IMR-90 (cell line): ENCODE results near the gene TTC39C. TPM values are rescaled to one million over a fixed set of nuclear protein-coding genes. Genes with fewer than 3 reads are reported as not detected.

Experiments
- ATAC-seq: fragments of 200-7000 bp; cut with Tn5 transposase; 2 replicates; pipeline ENCODE4 v1.9.1; 2020; ENCODE audit warnings: low read depth, mild to moderate bottlenecking, moderate library complexity
- BruUV-seq: library from RNA; stranded (reverse); fragments of 400-500 nt; replicated peaks from 2 replicates; lab custom pipeline; 2021; lab: Mats Ljungman, UMichigan
- CTCF ChIA-PET: fragments of 300-600 bp; formaldehyde crosslinking; extraction: SDS; loops from one replicate; lab custom pipeline; 2021; ENCODE audit warnings: antibody characterized with exemption; lab: Yijun Ruan, JAX
- POLR2A ChIA-PET: fragments of 300-600 bp; sonication (Branson Sonifier 250); formaldehyde crosslinking; loops from one replicate; lab custom pipeline; 2022; ENCODE audit warnings: antibody characterized with exemption; ENCODE audit not compliant: unreplicated experiment; lab: Charles Lee
- DNase-seq: peaks from one replicate; pipeline ENCODE4 v3.0.0; 2013
- H2AFZ ChIP-seq: replicated peaks from 2 replicates; pipeline ENCODE3; 2013; ENCODE audit warnings: low read length, mild to moderate bottlenecking; ENCODE audit not compliant: poor library complexity
- H2AK5ac ChIP-seq: 2 replicates; pipeline ENCODE4 v1.6.1; 2013; ENCODE audit warnings: low read depth, low read length, inconsistent platforms
- H2AK9ac ChIP-seq: replicated peaks from 2 replicates; pipeline ENCODE3; 2013; ENCODE audit warnings: mild to moderate bottlenecking, low read depth, low read length, moderate library complexity; ENCODE audit not compliant: poor library complexity
- H2BK120ac ChIP-seq: 2 replicates; pipeline ENCODE4 v1.6.1; 2013; ENCODE audit warnings: low read depth, low read length, inconsistent platforms
- H2BK15ac ChIP-seq: 3 replicates; pipeline ENCODE4 v1.6.1; 2013; ENCODE audit warnings: low read depth, low read length, inconsistent platforms
- H2BK20ac ChIP-seq: 2 replicates; pipeline ENCODE4 v1.6.1; 2013; ENCODE audit warnings: low read depth, mild to moderate bottlenecking, inconsistent platforms, low read length, moderate library complexity
- H2BK5ac ChIP-seq: 2 replicates; pipeline ENCODE4 v1.6.1; 2013; ENCODE audit warnings: mild to moderate bottlenecking, low read depth, low read length, inconsistent platforms; ENCODE audit not compliant: poor library complexity, severe bottlenecking
- H3K14ac ChIP-seq: replicated peaks from 2 replicates; pipeline ENCODE4 v1.6.1; 2013; ENCODE audit warnings: low read depth, low read length, inconsistent platforms
- H3K18ac ChIP-seq: 2 replicates; pipeline ENCODE4 v1.6.1; 2013; ENCODE audit warnings: low read depth, low read length, control low read depth
- H3K23ac ChIP-seq: 2 replicates; pipeline ENCODE4 v1.6.1; 2013; ENCODE audit warnings: low read depth, low read length, inconsistent platforms
- H3K27ac ChIP-seq: 2 replicates; pipeline ENCODE4 v1.5.1; 2013; ENCODE audit warnings: mild to moderate bottlenecking, control low read depth, low read length; ENCODE audit not compliant: insufficient read depth
- H3K27me3 ChIP-seq: 2 replicates; pipeline ENCODE4 v1.6.1; 2013; ENCODE audit warnings: low read length; ENCODE audit not compliant: control insufficient read depth, insufficient read depth
- H3K36me3 ChIP-seq: 2 replicates; pipeline ENCODE4 v1.6.1; 2013; ENCODE audit warnings: low read length, mixed read lengths; ENCODE audit not compliant: control insufficient read depth, insufficient read depth
- H3K4ac ChIP-seq: 2 replicates; pipeline ENCODE4 v1.6.1; 2013; ENCODE audit warnings: low read depth, low read length, inconsistent platforms
- H3K4me1 ChIP-seq: 2 replicates; pipeline ENCODE4 v1.6.1; 2013; ENCODE audit warnings: low read length, mixed read lengths; ENCODE audit not compliant: control insufficient read depth, insufficient read depth
- H3K4me2 ChIP-seq: 2 replicates; pipeline ENCODE4 v1.6.1; 2013; ENCODE audit warnings: low read depth, mild to moderate bottlenecking, control low read depth, low read length, moderate library complexity
- H3K4me3 ChIP-seq: 2 replicates; pipeline ENCODE4 v1.5.1; 2013; ENCODE audit warnings: low read depth, mild to moderate bottlenecking, control low read depth, low read length, moderate library complexity; ENCODE audit not compliant: insufficient read depth
- H3K56ac ChIP-seq: 2 replicates; pipeline ENCODE4 v1.6.1; 2013; ENCODE audit warnings: low read length, inconsistent platforms; ENCODE audit not compliant: insufficient read depth; ENCODE audit errors: extremely low read depth
- H3K79me1 ChIP-seq, 2 experiments: 2 replicates each; pipeline ENCODE4 v1.6.1; 2013; ENCODE audit warnings: low read length in 2 of 2, inconsistent platforms in 1 of 2, low read depth in 1 of 2
- H3K9ac ChIP-seq: 2 replicates; pipeline ENCODE4 v1.6.1; 2013; ENCODE audit warnings: low read depth, low read length, control low read depth
- H3K9me1 ChIP-seq: 2 replicates; pipeline ENCODE4 v1.6.1; 2013; ENCODE audit warnings: low read length, inconsistent platforms; ENCODE audit not compliant: insufficient read depth
- H3K9me3 ChIP-seq: 2 replicates; pipeline ENCODE4 v1.6.1; 2013; ENCODE audit warnings: low read length; ENCODE audit not compliant: control insufficient read depth, insufficient read depth
- H4K20me1 ChIP-seq: 2 replicates; pipeline ENCODE4 v1.6.1; 2013; ENCODE audit warnings: low read length, inconsistent platforms; ENCODE audit not compliant: insufficient read depth
- H4K5ac ChIP-seq: 2 replicates; pipeline ENCODE4 v1.6.1; 2013; ENCODE audit warnings: mild to moderate bottlenecking, low read depth, low read length, control low read depth
- H4K8ac ChIP-seq, 2 experiments: 2 replicates each; pipeline ENCODE4 v1.6.1; 2013; ENCODE audit warnings: low read depth in 2 of 2, low read length in 2 of 2, control low read depth in 1 of 2, inconsistent platforms in 1 of 2
- H4K91ac ChIP-seq: 2 replicates; pipeline ENCODE4 v1.6.1; 2013; ENCODE audit warnings: low read depth, low read length, inconsistent platforms; ENCODE audit not compliant: insufficient read depth
- BHLHE40 ChIP-seq: fragments of 150-350 bp; IDR thresholded peaks from 2 replicates; pipeline ENCODE4 v1.6.1; 2016; ENCODE audit warnings: mild to moderate bottlenecking, low read depth, low read length
- CHD1 ChIP-seq: IDR thresholded peaks from 2 replicates; pipeline ENCODE4 v1.6.1; 2012; ENCODE audit warnings: low read depth, low read length, improper control_type of control experiment
- FOS ChIP-seq: fragments of 150-350 bp; IDR thresholded peaks from 2 replicates; pipeline ENCODE4 v1.6.1; 2016; ENCODE audit warnings: low read depth, low read length
- MAFK ChIP-seq: IDR thresholded peaks from 2 replicates; pipeline ENCODE4 v1.6.1; 2012; ENCODE audit warnings: low read depth, low read length, improper control_type of control experiment
- MAZ ChIP-seq: IDR thresholded peaks from 2 replicates; pipeline ENCODE4 v1.6.1; 2012; ENCODE audit warnings: low read depth, mild to moderate bottlenecking, low read length, improper control_type of control experiment, moderate library complexity, borderline replicate concordance
- MXI1 ChIP-seq: IDR thresholded peaks from 2 replicates; pipeline ENCODE4 v1.6.1; 2012; ENCODE audit warnings: low read depth, mild to moderate bottlenecking, low read length, moderate library complexity, borderline replicate concordance
- NFE2L2 ChIP-seq: fragments of 150-350 bp; IDR thresholded peaks from 2 replicates; pipeline ENCODE4 v1.6.1; 2016; ENCODE audit warnings: low read depth, mild to moderate bottlenecking, low read length
- POLR2A ChIP-seq: IDR thresholded peaks from 2 replicates; pipeline ENCODE4 v1.6.1; 2012; ENCODE audit warnings: mild to moderate bottlenecking, low read depth, low read length
- RAD21 ChIP-seq: IDR thresholded peaks from 2 replicates; pipeline ENCODE4 v1.6.1; 2012; ENCODE audit warnings: low read length, improper control_type of control experiment
- RFX5 ChIP-seq: IDR thresholded peaks from 2 replicates; pipeline ENCODE4 v1.8.0; 2012; ENCODE audit warnings: low read depth, mild to moderate bottlenecking, low read length, moderate library complexity
- WGBS, 2 experiments: methylation state at CpG; one replicate each; pipeline versions ENCODE4 v1.1.5 to v1.1.7; 2013; ENCODE audit warnings: missing lambda C conversion rate in 2 of 2; ENCODE audit not compliant: insufficient read length in 1 of 2; ENCODE audit errors: extremely low coverage in 2 of 2; 5-methylcytosine and 5-hydroxymethylcytosine counted together
- dilution Hi-C: fragments of 300-500 bp; cut with HindIII; formaldehyde crosslinking; loops from one replicate; pipeline ENCODE4 v1.14.3; 2018; ENCODE audit warnings: low sequenced_read_pairs; ENCODE audit not compliant: unreplicated experiment
- in situ Hi-C: fragments of 300-500 bp; cut with MboI; formaldehyde crosslinking; loops from 3 replicates; pipeline ENCODE4 v1.14.3; 2019; ENCODE audit warnings: low sequenced_read_pairs, inconsistent platforms, mixed read lengths
- intact Hi-C: fragments of 100-400 bp; cut with micrococcal nuclease; formaldehyde crosslinking; loops from 2 replicates; pipeline ENCODE4 v1.10.0; 2022
- polyA plus RNA-seq, 3 experiments: library from polyadenylated mRNA; depleted of rRNA; stranded (reverse); fragments of >200 nt; gene quantifications; 2 replicates each; pipeline ENCODE4 v1.2.3, GENCODE V29; 2012; ENCODE audit warnings: low replicate concordance in 1 of 3
- total RNA-seq: library from RNA; depleted of rRNA; stranded (reverse); fragments of >200 nt; gene quantifications from 2 replicates; pipeline ENCODE4 v1.2.3, GENCODE V29; 2012
- TF ChIP-seq, protein P1 (sequence below): fragments of 150-350 bp; IDR thresholded peaks from 2 replicates; pipeline ENCODE4 v1.6.1; 2017; ENCODE audit warnings: mild to moderate bottlenecking, antibody characterized with exemption, low read length, low read depth
- TF ChIP-seq, protein P2 (sequence below): conservative IDR thresholded peaks from 2 replicates; pipeline ENCODE4 v1.5.1; 2012; ENCODE audit warnings: mild to moderate bottlenecking, low read depth, low read length, improper control_type of control experiment
- TF ChIP-seq, protein P3 (sequence below): fragments of 150-350 bp; IDR thresholded peaks from 2 replicates; pipeline ENCODE4 v1.6.1; 2016; ENCODE audit warnings: low read depth, mild to moderate bottlenecking, low read length, moderate library complexity, borderline replicate concordance

The TTC39C gene
- total and polyA plus RNA-seq, 2 of the 4 experiments (the other 2 are of a cell fraction): 8.0 to 20.8 TPM

DNA sequence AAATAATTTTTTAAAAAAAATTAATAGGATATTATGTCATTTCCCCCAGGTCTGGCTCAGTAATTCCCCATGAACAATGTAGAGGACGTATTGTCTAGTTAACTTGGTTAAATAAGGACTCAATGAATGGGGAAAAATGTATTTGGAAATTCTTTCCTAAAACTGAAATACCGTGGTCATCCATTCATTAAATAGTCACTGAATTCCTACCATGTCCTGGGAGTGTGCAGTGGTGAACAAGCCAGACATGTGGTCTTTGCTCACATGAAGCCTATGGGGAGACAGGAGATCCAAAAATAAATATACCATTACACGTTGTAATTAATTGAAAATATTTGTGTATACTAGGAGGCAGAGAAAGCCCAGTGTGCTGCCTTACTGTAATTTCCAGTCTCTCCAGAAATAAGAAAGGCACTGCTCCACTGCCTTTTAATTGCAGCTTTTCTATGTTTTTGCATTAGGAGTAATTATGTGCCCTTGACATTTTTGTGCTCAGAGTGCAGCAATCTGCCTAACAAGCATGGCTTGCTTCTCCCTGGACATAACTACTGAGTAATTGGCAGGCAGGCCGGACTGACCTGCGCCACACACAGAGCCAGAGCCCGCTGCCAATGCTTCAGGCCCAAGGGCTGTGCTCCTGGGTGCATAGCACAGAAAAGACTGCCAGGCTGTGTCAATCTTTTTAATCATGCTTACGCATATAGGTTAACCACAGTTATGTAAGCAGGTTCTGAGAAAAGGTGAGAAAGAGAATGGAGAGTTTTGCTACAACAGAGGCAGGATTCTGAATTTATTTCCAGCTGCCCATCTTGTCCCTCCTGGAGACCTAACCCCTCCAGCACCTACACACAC is 22.2 kb upstream of the TTC39C start:
- H3K9ac ChIP-seq: 0 out of 2 replicates have a peak overlapping the region, but pooled peaks have one; percentile 14
- no peak overlapping the region for H3K56ac ChIP-seq
- DNase-seq: peak; percentile 38
- intact Hi-C loops: loop anchor here (5.0 kb wide), 1 partner anchor 65 kb away; no protein-coding TSS in a partner anchor
- H2AK9ac ChIP-seq: no peak overlapping the region
- H4K8ac ChIP-seq: no peak overlapping the region
- no peak overlapping the region; the same call in 1 of the 2 replicates for H3K14ac ChIP-seq
- no peak overlapping the region for H3K4me2 ChIP-seq
- H3K18ac ChIP-seq: peak overlapping the region; percentile 58; the same call in 1 of the 2 replicates
- no peak overlapping the region for H3K23ac ChIP-seq
- H2BK5ac ChIP-seq: no peak overlapping the region
- H2BK15ac ChIP-seq: 0 out of 3 replicates have a peak overlapping the region, but pooled peaks have one; percentile 5
- peak overlapping the region; percentile 24; the same call in 1 of the 2 replicates for H3K27ac ChIP-seq
- dilution Hi-C loops: no loop called here
- H2BK120ac ChIP-seq: peak overlapping the region; percentile 30; the same call in 1 of the 2 replicates
- H3K9me3 ChIP-seq: no peaks in the 10 kb centered on the region
- BruUV-seq: no TSS peak
- H3K9me1 ChIP-seq: no peaks in the 10 kb centered on the region
- H3K4me1 ChIP-seq: peaks cover 10% of the 10 kb centered on the region
- H3K4ac ChIP-seq: 0 out of 2 replicates have a peak overlapping the region, but pooled peaks have one; percentile 21
- no peak overlapping the region for H4K91ac ChIP-seq
- whole genome bisulfite sequencing, 2 experiments: no CpG with 5 or more reads among the region's 7 CpGs
- in situ Hi-C loops: no loop called here
- TF ChIP-seq MXI1 (no peak), RAD21 (no peak), BHLHE40 (no peak), MAFK (no peak), CHD1 (no peak), RFX5 (no peak), FOS (no peak), NFE2L2 (no peak), POLR2A (no peak), MAZ (no peak)
- TF ChIP-seq, protein P1, sequence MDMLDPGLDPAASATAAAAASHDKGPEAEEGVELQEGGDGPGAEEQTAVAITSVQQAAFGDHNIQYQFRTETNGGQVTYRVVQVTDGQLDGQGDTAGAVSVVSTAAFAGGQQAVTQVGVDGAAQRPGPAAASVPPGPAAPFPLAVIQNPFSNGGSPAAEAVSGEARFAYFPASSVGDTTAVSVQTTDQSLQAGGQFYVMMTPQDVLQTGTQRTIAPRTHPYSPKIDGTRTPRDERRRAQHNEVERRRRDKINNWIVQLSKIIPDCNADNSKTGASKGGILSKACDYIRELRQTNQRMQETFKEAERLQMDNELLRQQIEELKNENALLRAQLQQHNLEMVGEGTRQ: no peak
- TF ChIP-seq, protein P2, sequence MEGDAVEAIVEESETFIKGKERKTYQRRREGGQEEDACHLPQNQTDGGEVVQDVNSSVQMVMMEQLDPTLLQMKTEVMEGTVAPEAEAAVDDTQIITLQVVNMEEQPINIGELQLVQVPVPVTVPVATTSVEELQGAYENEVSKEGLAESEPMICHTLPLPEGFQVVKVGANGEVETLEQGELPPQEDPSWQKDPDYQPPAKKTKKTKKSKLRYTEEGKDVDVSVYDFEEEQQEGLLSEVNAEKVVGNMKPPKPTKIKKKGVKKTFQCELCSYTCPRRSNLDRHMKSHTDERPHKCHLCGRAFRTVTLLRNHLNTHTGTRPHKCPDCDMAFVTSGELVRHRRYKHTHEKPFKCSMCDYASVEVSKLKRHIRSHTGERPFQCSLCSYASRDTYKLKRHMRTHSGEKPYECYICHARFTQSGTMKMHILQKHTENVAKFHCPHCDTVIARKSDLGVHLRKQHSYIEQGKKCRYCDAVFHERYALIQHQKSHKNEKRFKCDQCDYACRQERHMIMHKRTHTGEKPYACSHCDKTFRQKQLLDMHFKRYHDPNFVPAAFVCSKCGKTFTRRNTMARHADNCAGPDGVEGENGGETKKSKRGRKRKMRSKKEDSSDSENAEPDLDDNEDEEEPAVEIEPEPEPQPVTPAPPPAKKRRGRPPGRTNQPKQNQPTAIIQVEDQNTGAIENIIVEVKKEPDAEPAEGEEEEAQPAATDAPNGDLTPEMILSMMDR: no peak
- TF ChIP-seq, protein P3, sequence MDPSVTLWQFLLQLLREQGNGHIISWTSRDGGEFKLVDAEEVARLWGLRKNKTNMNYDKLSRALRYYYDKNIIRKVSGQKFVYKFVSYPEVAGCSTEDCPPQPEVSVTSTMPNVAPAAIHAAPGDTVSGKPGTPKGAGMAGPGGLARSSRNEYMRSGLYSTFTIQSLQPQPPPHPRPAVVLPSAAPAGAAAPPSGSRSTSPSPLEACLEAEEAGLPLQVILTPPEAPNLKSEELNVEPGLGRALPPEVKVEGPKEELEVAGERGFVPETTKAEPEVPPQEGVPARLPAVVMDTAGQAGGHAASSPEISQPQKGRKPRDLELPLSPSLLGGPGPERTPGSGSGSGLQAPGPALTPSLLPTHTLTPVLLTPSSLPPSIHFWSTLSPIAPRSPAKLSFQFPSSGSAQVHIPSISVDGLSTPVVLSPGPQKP: no peak
- no peak overlapping the region for H2AFZ ChIP-seq
- H4K5ac ChIP-seq: peak overlapping the region; percentile 52
- POLR2A ChIA-PET: no interaction called here
- no peaks in the 10 kb centered on the region for H3K36me3 ChIP-seq
- H3K27me3 ChIP-seq: no peaks in the 10 kb centered on the region
- H2BK20ac ChIP-seq: peak overlapping the region; percentile 28
- H3K4me3 ChIP-seq: no peak overlapping the region
- peak; percentile 19; the same call in 1 of the 2 replicates for ATAC-seq
- CTCF ChIA-PET: no interaction called here
- H2AK5ac ChIP-seq: no peak overlapping the region
- no peaks in the 10 kb centered on the region for H3K79me1 ChIP-seq
- no peaks in the 10 kb centered on the region for H4K20me1 ChIP-seq
